Amygdala (tissue), 56 donors: Measurements from ENCODE around the gene ZNF823.

Experiments
- DNase-seq, 56 donors: peaks; one replicate each; lab custom pipeline; 2025; lab: John Stamatoyannopoulos, UW

The ZNF823 gene

GRCh38 chr19:11737964-11738745, 591 bp downstream of the ZNF823 start:
- DNase-seq: peak in 15 of 56 donors; percentile 6 to 46 (median 14)

GRCh38 chr19:11736696-11737095, 2.0 kb downstream of the ZNF823 start:
- DNase-seq: peak in 1 of 56 donors; percentile 0

GRCh38 chr19:11735375-11735774, 3.4 kb downstream of the ZNF823 start:
- DNase-seq: no peak

GRCh38 chr19:11729586-11729985, 9.2 kb downstream of the ZNF823 start:
- no peak for DNase-seq

- no peak for DNase-seq
Measured at GRCh38 chr19:11722414-11722813, 16.3 kb downstream of the ZNF823 start.

- no peak for DNase-seq
Measured at GRCh38 chr19:11721681-11722080, 17.1 kb downstream of the ZNF823 start.

GRCh38 chr19:11710313-11710712, 28.4 kb downstream of the ZNF823 start:
- peak in 1 of 56 donors; percentile 4 for DNase-seq

GRCh38 chr19:11708457-11708856, 30.3 kb downstream of the ZNF823 start:
- DNase-seq: no peak

- no peak for DNase-seq
Measured at GRCh38 chr19:11705474-11705873, 33.3 kb downstream of the ZNF823 start.

- no peak for DNase-seq
Measured at GRCh38 chr19:11704626-11705025, 34.1 kb downstream of the ZNF823 start.

GRCh38 chr19:11699931-11700794, 38.6 kb downstream of the ZNF823 start:
- DNase-seq: no peak

- DNase-seq: no peak
Measured at GRCh38 chr19:11698231-11698630, 40.5 kb downstream of the ZNF823 start.

- no peak for DNase-seq
Measured at GRCh38 chr19:11697284-11697855, 41.4 kb downstream of the ZNF823 start.

- peak; percentile 10 to 98 (median 85) for DNase-seq
Measured at GRCh38 chr19:11694533-11695439, 44.0 kb downstream of the ZNF823 start.

- no peak for DNase-seq
Measured at GRCh38 chr19:11693505-11694499, 44.9 kb downstream of the ZNF823 start.

GRCh38 chr19:11692127-11692790, 46.5 kb downstream of the ZNF823 start:
- DNase-seq: no peak

- DNase-seq: no peak
Measured at GRCh38 chr19:11685676-11686650, 52.8 kb downstream of the ZNF823 start.
